ENCODE results near the gene PKD1L1.

- TF ChIP-seq RELA (CRISPR knock-in tag; IDR thresholded peaks at IDR 0.05; ENCODE audit: borderline replicate concordance): no peak
- no peak for TF ChIP-seq CREB1 (CRISPR knock-in tag; IDR thresholded peaks at IDR 0.05)
- no peak for TF ChIP-seq JUN (CRISPR knock-in tag; IDR thresholded peaks at IDR 0.05)
- no peak for TF ChIP-seq TEAD4 (CRISPR knock-in tag; IDR thresholded peaks at IDR 0.05)
- no peak for TF ChIP-seq NFYB (CRISPR knock-in tag; conservative IDR thresholded peaks at IDR 0.05; ENCODE audit: low read depth)
- TF ChIP-seq CTCF (IDR thresholded peaks at IDR 0.05): no peak
- TF ChIP-seq ZNF219 (CRISPR knock-in tag; IDR thresholded peaks at IDR 0.05; ENCODE audit: borderline replicate concordance): no peak
- TF ChIP-seq KAT7 (CRISPR knock-in tag; IDR thresholded peaks at IDR 0.05; ENCODE audit: borderline replicate concordance): no peak
- no peak for TF ChIP-seq NR2C2 (CRISPR knock-in tag; IDR thresholded peaks at IDR 0.05)
Observed at GRCh38 chr7:47875406-47875805, 72.9 kb downstream of the PKD1L1 start.
